H1 (cell line): ENCODE measurements around the gene WDR19.

Experiments used
- CEBPB ChIP-seq: IDR thresholded peaks from 2 replicates; pipeline ENCODE4 v1.6.1; 2012; ENCODE audit warnings: low read depth, low read length
- CHD1 ChIP-seq: IDR thresholded peaks from 2 replicates; pipeline ENCODE4 v1.6.1; 2012; ENCODE audit warnings: low read depth, low read length, improper control_type of control experiment
- CTCF ChIP-seq, 3 experiments: IDR thresholded peaks; 1 replicate in 2 of 3; 2 replicates in 1 of 3; pipeline versions ENCODE4 v1.5.1 to v1.6.1; 2011; ENCODE audit warnings: low read length in 3 of 3, mild to moderate bottlenecking in 3 of 3, inconsistent platforms in 2 of 3, low read depth in 1 of 3, moderate library complexity in 1 of 3; ENCODE audit not compliant: insufficient read depth in 1 of 3; ENCODE audit errors: control extremely low read depth in 1 of 3
- EP300 ChIP-seq, 2 experiments: IDR thresholded peaks; 1 replicate in 1 of 2; 2 replicates in 1 of 2; pipeline ENCODE4 v1.6.1; 2011 to 2012; ENCODE audit warnings: low read depth in 2 of 2, low read length in 2 of 2, mild to moderate bottlenecking in 2 of 2, borderline replicate concordance in 1 of 2, inconsistent platforms in 1 of 2, moderate library complexity in 1 of 2
- HDAC6 ChIP-seq: IDR thresholded peaks from one replicate; pipeline ENCODE4 v1.7.1; 2012; ENCODE audit warnings: low read depth, mild to moderate bottlenecking, inconsistent platforms, low read length, moderate library complexity
- MAX ChIP-seq: IDR thresholded peaks from 2 replicates; pipeline ENCODE4 v1.6.1; 2012; ENCODE audit warnings: inconsistent platforms
- PHF8 ChIP-seq: fragments of 200-600 bp; sonication (generic); conservative IDR thresholded peaks from 2 replicates; pipeline ENCODE4 v1.7.1; 2012; ENCODE audit warnings: low read depth, mild to moderate bottlenecking, inconsistent platforms, low read length, moderate library complexity
- POLR2A ChIP-seq, 2 experiments: IDR thresholded peaks; 1 replicate in 1 of 2; 2 replicates in 1 of 2; pipeline ENCODE4 v1.6.1; 2011; ENCODE audit warnings: low read depth in 2 of 2, low read length in 2 of 2, mild to moderate bottlenecking in 2 of 2; ENCODE audit errors: control extremely low read depth in 1 of 2
- RNF2 ChIP-seq: fragments of 200-900, 300-1000 bp; sonication (generic); IDR thresholded peaks from 2 replicates; pipeline ENCODE4 v1.7.1; 2016; ENCODE audit warnings: borderline replicate concordance, low read depth, mild to moderate bottlenecking, antibody characterized with exemption, low read length; ENCODE audit not compliant: poor library complexity, severe bottlenecking; ENCODE audit errors: missing control alignments
- SIN3A ChIP-seq, 2 experiments: IDR thresholded peaks in 1 of 2; conservative IDR thresholded peaks in 1 of 2; 2 replicates each; pipeline ENCODE4 v1.6.1; 2011 to 2012; ENCODE audit warnings: low read length in 2 of 2, improper control_type of control experiment in 1 of 2, low read depth in 1 of 2, mild to moderate bottlenecking in 1 of 2
- SUZ12 ChIP-seq: fragments of 200-600 bp; sonication (generic); IDR thresholded peaks from 2 replicates; pipeline ENCODE4 v1.6.1; 2012; ENCODE audit warnings: mild to moderate bottlenecking, inconsistent platforms, low read length, moderate library complexity, mixed read lengths

GRCh38 chr4:39302901-39303300 is 120.6 kb downstream of the WDR19 start:
- no peak for TF ChIP-seq EP300 (IDR thresholded peaks at IDR 0.05; ENCODE audit: borderline replicate concordance in 1 of 2, low read depth in 2 of 2, low read length in 2 of 2)
- TF ChIP-seq SUZ12, result no peak
- no peak for TF ChIP-seq CTCF (IDR thresholded peaks at IDR 0.05; ENCODE audit: control extremely low read depth in 1 of 3, insufficient read depth in 1 of 3, low read depth in 1 of 3, low read length in 3 of 3)
- no peak for TF ChIP-seq CEBPB
- no peak for TF ChIP-seq SIN3A (conservative IDR thresholded peaks at IDR 0.05 in 1 of 2, IDR thresholded peaks at IDR 0.05 in 1 of 2; ENCODE audit: low read depth in 1 of 2, low read length in 2 of 2)
- TF ChIP-seq CHD1, result no peak
- no peak for TF ChIP-seq RNF2
- TF ChIP-seq POLR2A (IDR thresholded peaks at IDR 0.05; ENCODE audit: control extremely low read depth in 1 of 2, low read depth in 2 of 2, low read length in 2 of 2), result no peak
- TF ChIP-seq HDAC6, result no peak
- no peak for TF ChIP-seq MAX
- no peak for TF ChIP-seq PHF8
